GM12801 (cell line): ENCODE data around the gene NAV3.

Experiments
- TF ChIP-seq, protein P1 (sequence below): IDR thresholded peaks from one replicate; pipeline ENCODE4 v1.5.1; 2011; ENCODE audit warnings: control low read depth; ENCODE audit not compliant: insufficient read length; ENCODE audit errors: extremely low read depth

NAV3 gene

DNA sequence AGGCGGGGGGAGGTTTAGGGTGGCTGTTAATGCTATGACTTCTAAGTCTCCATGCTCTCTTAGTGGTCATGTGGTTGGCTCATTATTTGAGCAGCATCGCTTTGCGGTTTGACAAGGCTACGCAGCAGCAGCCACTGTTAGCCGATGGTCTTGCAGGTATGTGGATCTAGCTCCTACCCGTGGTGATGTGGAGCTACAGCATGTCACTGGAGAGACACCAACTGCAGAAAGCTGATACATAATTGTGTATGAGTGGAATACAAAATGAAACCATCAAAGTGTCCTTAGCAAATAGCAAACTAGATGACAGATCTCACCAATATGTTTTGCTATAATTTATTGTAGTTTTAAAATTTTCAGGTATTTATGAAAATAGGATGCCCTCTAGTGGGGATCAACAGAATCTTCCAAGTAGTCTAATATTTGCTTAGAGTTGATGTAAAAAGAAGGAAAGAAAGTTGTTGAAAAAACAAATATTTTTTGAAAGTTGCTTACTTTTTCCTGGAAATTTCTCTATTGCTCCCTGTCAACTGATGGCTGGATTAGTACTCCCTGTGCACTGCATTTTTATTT lies 94.9 kb downstream of the NAV3 start:
- TF ChIP-seq, protein P1, sequence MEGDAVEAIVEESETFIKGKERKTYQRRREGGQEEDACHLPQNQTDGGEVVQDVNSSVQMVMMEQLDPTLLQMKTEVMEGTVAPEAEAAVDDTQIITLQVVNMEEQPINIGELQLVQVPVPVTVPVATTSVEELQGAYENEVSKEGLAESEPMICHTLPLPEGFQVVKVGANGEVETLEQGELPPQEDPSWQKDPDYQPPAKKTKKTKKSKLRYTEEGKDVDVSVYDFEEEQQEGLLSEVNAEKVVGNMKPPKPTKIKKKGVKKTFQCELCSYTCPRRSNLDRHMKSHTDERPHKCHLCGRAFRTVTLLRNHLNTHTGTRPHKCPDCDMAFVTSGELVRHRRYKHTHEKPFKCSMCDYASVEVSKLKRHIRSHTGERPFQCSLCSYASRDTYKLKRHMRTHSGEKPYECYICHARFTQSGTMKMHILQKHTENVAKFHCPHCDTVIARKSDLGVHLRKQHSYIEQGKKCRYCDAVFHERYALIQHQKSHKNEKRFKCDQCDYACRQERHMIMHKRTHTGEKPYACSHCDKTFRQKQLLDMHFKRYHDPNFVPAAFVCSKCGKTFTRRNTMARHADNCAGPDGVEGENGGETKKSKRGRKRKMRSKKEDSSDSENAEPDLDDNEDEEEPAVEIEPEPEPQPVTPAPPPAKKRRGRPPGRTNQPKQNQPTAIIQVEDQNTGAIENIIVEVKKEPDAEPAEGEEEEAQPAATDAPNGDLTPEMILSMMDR: peak; percentile 97

DNA sequence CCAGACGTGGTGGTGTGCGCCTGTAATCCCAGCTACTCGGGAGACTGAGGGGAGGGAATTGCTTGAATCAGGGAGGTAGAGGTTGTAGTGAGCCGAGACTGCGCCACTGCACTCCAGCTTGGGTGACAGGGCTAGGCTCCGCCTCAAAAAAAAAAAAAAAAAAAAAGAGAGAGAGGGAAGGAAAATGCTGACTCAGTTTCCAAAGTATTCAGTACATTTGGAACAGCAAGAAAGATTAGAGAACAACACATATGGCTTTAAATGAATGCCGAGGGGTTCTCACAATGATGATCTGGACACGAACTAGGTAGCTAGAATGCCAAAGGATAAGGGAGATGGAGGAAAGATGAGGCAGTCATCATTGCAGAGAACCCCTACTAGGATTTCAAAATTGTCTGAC lies 97.4 kb downstream of the NAV3 start:
- TF ChIP-seq, protein P1: no peak

DNA sequence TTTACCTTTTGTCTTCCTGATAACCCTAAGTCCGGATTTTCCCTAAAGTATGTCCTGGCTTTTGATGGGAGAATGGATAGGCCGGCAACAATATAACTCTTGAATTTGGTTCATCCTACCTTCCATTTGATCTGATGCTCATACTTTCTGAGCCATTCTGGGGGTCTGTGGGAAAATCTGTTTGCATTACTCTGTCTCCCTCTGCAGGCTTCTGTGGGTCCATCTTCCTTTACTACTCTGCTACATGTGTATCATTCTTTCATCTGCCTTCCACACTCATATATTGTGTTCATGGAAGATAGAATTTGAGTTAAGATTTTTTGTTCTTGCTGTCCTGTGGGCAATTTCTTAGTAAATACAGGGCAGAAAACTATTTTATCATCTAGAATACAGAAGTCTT lies 101.5 kb downstream of the NAV3 start:
- TF ChIP-seq, protein P1: no peak

DNA sequence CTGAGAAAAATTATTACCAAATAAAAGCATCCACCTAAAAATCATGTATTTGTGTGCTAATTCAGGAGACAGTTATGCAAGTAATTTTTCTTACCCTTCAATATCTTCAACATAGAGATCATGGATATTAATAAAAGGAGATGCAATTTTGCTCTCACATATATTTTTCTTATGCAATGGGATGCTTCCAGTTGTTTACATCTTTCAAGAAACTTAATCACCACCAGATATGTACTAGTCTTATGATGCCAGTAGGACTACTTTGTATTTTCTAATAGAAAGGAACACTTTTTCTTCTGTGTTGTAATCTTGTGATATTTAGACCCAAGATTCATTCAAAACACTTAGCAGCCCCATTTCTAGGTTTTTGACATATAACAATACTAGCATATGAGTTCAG lies 107.6 kb downstream of the NAV3 start:
- TF ChIP-seq, protein P1: no peak

DNA sequence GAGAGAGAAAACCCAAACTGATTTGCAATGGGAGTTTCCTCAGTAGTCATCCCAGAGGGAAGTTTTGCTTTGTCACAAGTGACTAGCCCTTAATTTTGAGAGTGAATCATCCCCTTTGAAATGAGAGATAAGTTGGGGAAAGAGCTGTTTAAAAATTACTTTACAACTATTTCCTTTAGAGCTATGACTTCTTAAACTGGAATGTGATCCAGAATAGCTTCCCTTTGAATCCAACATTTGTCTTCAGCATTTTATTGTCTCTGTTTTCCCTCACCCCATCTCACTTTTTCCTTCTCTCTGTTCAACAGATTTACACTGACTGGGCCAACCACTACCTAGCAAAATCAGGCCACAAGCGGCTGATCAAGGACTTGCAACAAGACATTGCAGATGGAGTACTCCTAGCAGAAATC lies 109.3 kb downstream of the NAV3 start:
- TF ChIP-seq, protein P1: no peak

DNA sequence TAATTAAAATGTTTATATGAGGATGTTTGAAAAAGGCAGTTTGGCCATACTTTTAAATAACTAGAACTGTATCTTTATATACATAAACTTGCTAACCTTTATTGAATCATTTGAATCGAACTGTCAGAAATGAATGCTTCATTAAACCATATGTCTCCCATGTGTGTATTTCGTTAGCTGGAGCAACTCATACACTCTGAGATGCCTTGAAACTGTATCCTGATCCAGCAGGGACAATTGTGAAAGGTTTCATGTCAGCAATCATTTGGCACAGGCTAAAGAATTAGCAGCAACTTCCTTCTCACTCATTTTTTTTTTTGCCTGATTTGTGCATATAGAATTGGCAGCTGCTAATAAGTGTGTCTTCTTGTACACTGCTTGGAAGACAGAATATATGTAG lies 109.9 kb downstream of the NAV3 start:
- TF ChIP-seq, protein P1: no peak

DNA sequence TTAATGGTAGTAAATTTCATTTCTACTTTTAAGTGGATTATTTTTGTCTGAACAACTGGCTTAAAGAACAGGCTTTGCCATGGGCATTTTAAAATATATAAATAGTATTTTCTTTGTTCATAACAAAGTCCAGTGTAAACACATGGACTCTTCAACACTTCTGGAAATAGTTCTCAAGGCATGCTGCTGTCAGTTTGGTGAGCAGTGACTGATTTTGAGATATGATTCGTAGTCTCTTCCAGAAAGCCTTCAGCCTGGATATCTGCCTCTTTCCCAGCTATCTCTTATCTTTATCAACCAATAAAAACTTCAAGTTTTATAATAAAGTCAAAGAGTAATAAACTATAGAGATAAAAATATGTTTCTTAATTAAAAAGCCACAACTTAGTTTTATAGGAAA lies 110.7 kb downstream of the NAV3 start:
- TF ChIP-seq, protein P1: no peak
